Spleen (tissue), 11 donors: ENCODE measurements around the gene OLA1. TPM values are rescaled to one million over a fixed set of nuclear protein-coding genes. Genes with fewer than 3 reads are reported as not detected.

Source experiments
- DNase-seq: peaks from one replicate; pipeline ENCODE4 v3.0.0-alpha.2; 2020
- H3K27ac ChIP-seq, 8 donors: fragments of 200-600 bp; sonication (generic) in 7 of 8; 1 replicate in 4 of 8; 2 replicates in 4 of 8; pipeline versions ENCODE4 v1.5.0 to v1.8.0; 2016 to 2021; ENCODE audit warnings: inconsistent platforms in 4 of 8, mild to moderate bottlenecking in 4 of 8, moderate library complexity in 1 of 8
- H3K27me3 ChIP-seq, 7 donors: fragments of 200-600 bp; sonication (generic) in 6 of 7; replicated peaks in 1 of 7; 1 replicate in 4 of 7; 2 replicates in 3 of 7; pipeline versions ENCODE4 v1.5.0 to v1.8.0; 2016 to 2021; ENCODE audit warnings: inconsistent platforms in 3 of 7, mild to moderate bottlenecking in 1 of 7
- H3K36me3 ChIP-seq, 6 donors: fragments of 200-600 bp; sonication (generic) in 5 of 6; 1 replicate in 4 of 6; 2 replicates in 2 of 6; pipeline versions ENCODE4 v1.5.0 to v1.8.0; 2016 to 2021; ENCODE audit warnings: inconsistent platforms in 2 of 6
- H3K4me1 ChIP-seq, 6 donors: fragments of 200-600 bp; sonication (generic) in 5 of 6; 1 replicate in 3 of 6; 2 replicates in 3 of 6; pipeline versions ENCODE4 v1.5.0 to v1.8.0; 2016 to 2021; ENCODE audit warnings: inconsistent platforms in 3 of 6
- H3K4me3 ChIP-seq, 8 donors: fragments of 200-600 bp; sonication (generic) in 7 of 8; 1 replicate in 4 of 8; 2 replicates in 4 of 8; pipeline versions ENCODE4 v1.5.0 to v1.8.0; 2016 to 2021; ENCODE audit warnings: inconsistent platforms in 4 of 8, mild to moderate bottlenecking in 4 of 8, moderate library complexity in 2 of 8
- H3K9me3 ChIP-seq, 8 donors: fragments of 200-600 bp; sonication (generic) in 7 of 8; 1 replicate in 4 of 8; 2 replicates in 4 of 8; pipeline versions ENCODE4 v1.5.0 to v1.8.0; 2016 to 2021; ENCODE audit warnings: inconsistent platforms in 4 of 8
- POLR2A ChIP-seq, 3 donors: fragments of 450-650 bp; IDR thresholded peaks; one replicate each; pipeline ENCODE4 v1.5.1; 2017; ENCODE audit warnings: antibody characterized with exemption in 3 of 3, mild to moderate bottlenecking in 1 of 3
- POLR2AphosphoS5 ChIP-seq, 3 donors: sonication (generic); formaldehyde crosslinking; IDR thresholded peaks; one replicate each; pipeline ENCODE4 v1.5.1; 2017; ENCODE audit warnings: antibody characterized with exemption in 3 of 3
- WGBS, 5 donors: extraction: QIAGEN DNeasy Blood & Tissue Kit in 3 of 5; methylation state at CpG; one replicate each; pipeline versions ENCODE4 v1.1.5 to v1.1.7; 2013 to 2018; 5-methylcytosine and 5-hydroxymethylcytosine counted together
- intact Hi-C: fragments of 100-400 bp; cut with DNase I; formaldehyde crosslinking; loops from one replicate; pipeline ENCODE4 v1.15.0; 2023; ENCODE audit warnings: low total_unique reads
- polyA plus RNA-seq, 3 donors: library from polyadenylated mRNA; stranded (reverse); fragments of 200-250 nt; gene quantifications; one replicate each; pipeline ENCODE4 v1.2.1, GENCODE V29; 2013
- total RNA-seq, 7 donors: library from RNA; depleted of rRNA in 3 of 7; stranded (reverse); fragments of >200 nt in 3 of 7; fragmentation: NEBNext Ultra II Directional in 4 of 7; extraction: Animal tissue kit (Norgen Biotek cat#: 25700) in 4 of 7; gene quantifications; one replicate each; pipeline versions ENCODE4 v1.1.0 to v1.2.1, GENCODE V29; 2016 to 2021
- TF ChIP-seq, protein P1 (sequence below), 11 experiments: fragments of 200-600 bp in 7 of 11; fragments of 450-650 bp in 4 of 11; sonication (generic) in 4 of 11; IDR thresholded peaks in 8 of 11; conservative IDR thresholded peaks in 3 of 11; 1 replicate in 7 of 11; 2 replicates in 4 of 11; pipeline versions ENCODE4 v1.4.0 to v1.8.0; 2016 to 2021; ENCODE audit warnings: antibody characterized with exemption in 11 of 11, inconsistent platforms in 4 of 11, mild to moderate bottlenecking in 1 of 11
- donor health status: healthy with polysubstance abuse.
- donor health status: DM: no; HTN: no; CAD: no; lungs with moderate emphysema.
- donor health status: DM: no; HTN: no; CAD: no.
- donor health status: Bipolar disorder and iron deficiency.
- donor health status: healthy.
- donor health status: DM: no; HTN: no; CAD: no.
- donor health status: DM: yes; HTN: yes; CAD: no.

The OLA1 gene
- total and polyA plus RNA-seq, 10 donors, result 35.0 to 66.0 (median 42.0) TPM

DNA sequence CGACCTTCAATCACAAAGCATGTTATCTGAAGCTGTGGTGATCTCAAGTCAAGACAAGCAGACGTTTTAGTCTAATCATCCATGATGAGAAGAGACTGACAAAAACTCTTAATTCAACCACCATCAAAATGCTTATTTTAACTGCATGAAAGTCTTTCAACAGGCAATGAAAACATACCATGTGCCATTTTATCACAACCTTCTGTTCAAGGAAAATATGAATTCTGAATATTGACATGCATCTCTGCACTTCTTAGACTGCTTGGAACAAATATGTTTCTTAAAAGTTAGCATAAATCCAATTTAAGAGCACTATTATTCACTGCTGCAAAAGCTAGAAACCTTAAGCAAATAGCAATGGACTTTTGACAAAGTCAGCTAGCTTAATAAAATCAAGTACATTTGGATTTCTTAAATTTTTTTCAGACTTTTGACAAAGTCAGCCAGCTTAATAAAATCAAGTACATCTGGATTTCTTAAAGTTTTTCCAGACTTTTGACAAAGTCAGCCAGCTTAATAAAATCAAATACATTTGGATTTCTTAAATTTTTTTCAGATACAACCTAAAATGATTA lies 70.9 kb downstream of the OLA1 start:
- 84 to 95% (median 91%) methylated on average over 2 of the region's 2 CpGs for WGBS, 5 donors
- H3K27me3 ChIP-seq, result no peaks in the 10 kb centered on the region

DNA sequence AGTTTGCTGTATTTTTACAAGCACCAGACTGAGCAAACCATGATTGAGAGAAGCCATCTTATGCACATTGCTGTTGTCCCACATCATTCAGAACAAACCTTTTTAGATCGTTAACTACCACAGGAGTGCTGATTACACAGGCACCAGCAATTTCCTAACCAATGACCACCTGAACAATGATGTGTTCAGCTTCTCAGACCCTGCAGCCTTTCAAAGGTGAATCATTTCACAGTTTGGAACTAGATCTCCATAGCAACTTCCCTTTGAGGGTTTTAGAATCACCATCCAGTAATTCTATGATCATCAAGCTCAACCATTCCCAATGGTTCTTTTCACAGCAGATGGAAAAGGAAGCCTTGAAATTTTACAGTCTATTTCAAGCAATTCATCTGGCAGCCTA lies 71.4 kb downstream of the OLA1 start:
- no peak for DNase-seq
- H3K9me3 ChIP-seq, result peaks cover 2 to 50% (median 45%) of the 10 kb centered on the region in 8 donors
- H3K36me3 ChIP-seq, result peaks cover 0 to 17% (median 0%) of the 10 kb centered on the region in 6 donors
- intact Hi-C loops, result no loop called here
- H3K4me3 ChIP-seq, result no peak overlapping the region
- no peak overlapping the region for H3K27ac ChIP-seq
- no peaks in the 10 kb centered on the region for H3K4me1 ChIP-seq
- WGBS, 5 donors, result 82 to 100% (median 94%) methylated on average over 1 of the region's 1 CpG
- no peak for TF ChIP-seq POLR2A (IDR thresholded peaks at IDR 0.05)
- TF ChIP-seq POLR2AphosphoS5 (IDR thresholded peaks at IDR 0.05), result no peak
- TF ChIP-seq, protein P1, sequence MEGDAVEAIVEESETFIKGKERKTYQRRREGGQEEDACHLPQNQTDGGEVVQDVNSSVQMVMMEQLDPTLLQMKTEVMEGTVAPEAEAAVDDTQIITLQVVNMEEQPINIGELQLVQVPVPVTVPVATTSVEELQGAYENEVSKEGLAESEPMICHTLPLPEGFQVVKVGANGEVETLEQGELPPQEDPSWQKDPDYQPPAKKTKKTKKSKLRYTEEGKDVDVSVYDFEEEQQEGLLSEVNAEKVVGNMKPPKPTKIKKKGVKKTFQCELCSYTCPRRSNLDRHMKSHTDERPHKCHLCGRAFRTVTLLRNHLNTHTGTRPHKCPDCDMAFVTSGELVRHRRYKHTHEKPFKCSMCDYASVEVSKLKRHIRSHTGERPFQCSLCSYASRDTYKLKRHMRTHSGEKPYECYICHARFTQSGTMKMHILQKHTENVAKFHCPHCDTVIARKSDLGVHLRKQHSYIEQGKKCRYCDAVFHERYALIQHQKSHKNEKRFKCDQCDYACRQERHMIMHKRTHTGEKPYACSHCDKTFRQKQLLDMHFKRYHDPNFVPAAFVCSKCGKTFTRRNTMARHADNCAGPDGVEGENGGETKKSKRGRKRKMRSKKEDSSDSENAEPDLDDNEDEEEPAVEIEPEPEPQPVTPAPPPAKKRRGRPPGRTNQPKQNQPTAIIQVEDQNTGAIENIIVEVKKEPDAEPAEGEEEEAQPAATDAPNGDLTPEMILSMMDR (IDR thresholded peaks at IDR 0.05 in 8 of 11, conservative IDR thresholded peaks at IDR 0.05 in 3 of 11), result no peak
- no peaks in the 10 kb centered on the region for H3K27me3 ChIP-seq

More for the DNA sequence above, 70.9 kb downstream of the OLA1 start:
- intact Hi-C loops, result no loop called here
- TF ChIP-seq POLR2AphosphoS5 (IDR thresholded peaks at IDR 0.05) (no peak), POLR2A (IDR thresholded peaks at IDR 0.05) (no peak)
- TF ChIP-seq, protein P1 (IDR thresholded peaks at IDR 0.05 in 8 of 11, conservative IDR thresholded peaks at IDR 0.05 in 3 of 11), result no peak
- H3K4me3 ChIP-seq, result no peak overlapping the region
- no peaks in the 10 kb centered on the region for H3K4me1 ChIP-seq
- no peak overlapping the region for H3K27ac ChIP-seq
- peaks cover 2 to 45% (median 41%) of the 10 kb centered on the region in 8 donors for H3K9me3 ChIP-seq
- H3K36me3 ChIP-seq, result peaks cover 0 to 17% (median 0%) of the 10 kb centered on the region in 6 donors
- no peak for DNase-seq

DNA sequence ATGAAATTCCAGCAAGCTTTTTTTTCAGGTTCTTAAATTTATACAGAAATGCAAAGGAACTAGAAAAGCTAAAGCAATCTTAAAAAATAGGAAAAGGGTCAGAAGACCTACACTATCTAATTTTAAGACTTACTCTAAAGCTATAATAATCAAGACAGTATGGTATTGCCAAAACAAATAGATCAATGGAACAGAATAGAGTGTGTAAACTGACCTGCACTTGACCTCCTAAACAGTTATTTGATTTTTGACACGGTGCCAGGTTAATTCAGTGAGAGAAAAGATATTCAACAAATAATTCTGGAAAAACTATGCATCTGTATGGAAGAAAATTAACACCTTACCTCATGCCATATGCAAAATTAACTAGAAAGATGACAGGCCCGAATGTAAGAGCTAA lies 73.6 kb downstream of the OLA1 start:
- Histone ChIP-seq H3K36me3 (peaks cover 0 to 31% (median 0%) of the 10 kb centered on the region in 6 donors), H3K27me3 (no peaks in the 10 kb centered on the region), H3K27ac (no peak overlapping the region), H3K4me1 (no peaks in the 10 kb centered on the region), H3K4me3 (no peak overlapping the region), H3K9me3 (peaks cover 4 to 72% (median 66%) of the 10 kb centered on the region in 8 donors)
- no peak for DNase-seq
- intact Hi-C loops, result no loop called here
- WGBS, 5 donors, result 92 to 97% (median 97%) methylated on average over 2 of the region's 2 CpGs
- TF ChIP-seq POLR2A (IDR thresholded peaks at IDR 0.05), result no peak
- TF ChIP-seq POLR2AphosphoS5 (IDR thresholded peaks at IDR 0.05), result no peak
- TF ChIP-seq, protein P1 (IDR thresholded peaks at IDR 0.05 in 8 of 11, conservative IDR thresholded peaks at IDR 0.05 in 3 of 11), result no peak

DNA sequence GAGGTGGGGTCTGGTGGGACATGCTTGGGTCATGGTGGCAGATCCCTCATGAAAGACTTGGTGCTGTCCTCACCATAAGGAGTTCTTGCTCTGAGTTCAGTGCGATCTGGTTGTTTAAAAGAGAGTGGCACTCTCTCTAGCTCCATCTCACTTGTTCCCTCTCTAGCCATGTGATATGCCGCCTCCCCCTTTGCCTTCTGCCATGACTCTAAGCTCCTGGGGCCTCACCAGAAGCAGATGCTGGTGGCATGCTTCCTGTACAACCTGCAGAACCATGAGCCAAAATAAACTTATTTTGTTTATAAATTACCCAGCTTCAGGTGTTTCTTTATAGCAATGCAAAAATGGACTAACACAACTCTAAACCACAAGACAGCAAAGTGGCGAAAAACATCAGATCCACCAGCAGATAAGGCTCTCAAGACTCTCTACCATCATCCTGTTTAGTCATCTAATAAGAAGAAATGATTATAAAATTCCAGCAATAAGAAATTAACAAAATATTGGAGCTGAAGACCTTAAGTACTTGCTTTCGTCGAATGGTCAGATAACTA lies 75.5 kb downstream of the OLA1 start:
- Histone ChIP-seq H3K4me3 (no peak overlapping the region), H3K36me3 (peaks cover 0 to 45% (median 3%) of the 10 kb centered on the region in 6 donors), H3K4me1 (no peaks in the 10 kb centered on the region), H3K27me3 (no peaks in the 10 kb centered on the region), H3K9me3 (peaks cover 6 to 90% (median 85%) of the 10 kb centered on the region in 8 donors), H3K27ac (no peak overlapping the region)
- WGBS, 5 donors, result 69 to 91% (median 85%) methylated on average over 5 of the region's 5 CpGs
- DNase-seq, result no peak
- intact Hi-C loops, result no loop called here
- TF ChIP-seq, protein P1 (IDR thresholded peaks at IDR 0.05 in 8 of 11, conservative IDR thresholded peaks at IDR 0.05 in 3 of 11), result no peak
- TF ChIP-seq POLR2A (IDR thresholded peaks at IDR 0.05) (no peak), POLR2AphosphoS5 (IDR thresholded peaks at IDR 0.05) (no peak)
